Stimulated activated CD8-positive, alpha-beta memory T cell treated with anti-CD3 and anti-CD28 coated beads, Interleukin-15, amount 100 ng/mL, for 48 hours (primary cell): Measurements from ENCODE around the gene CDK2AP2.
"Not testable (repeated sequence)": the region's sequence is repeated elsewhere in the genome, so short reads cannot be mapped to it uniquely, and the experiment has no call there.

Source experiments
- DNase-seq, 2 donors: peaks; one replicate each; pipeline ENCODE4 v3.0.0-alpha.2; 2020; ENCODE audit warnings: low read depth in 2 of 2

The CDK2AP2 gene, protein sequence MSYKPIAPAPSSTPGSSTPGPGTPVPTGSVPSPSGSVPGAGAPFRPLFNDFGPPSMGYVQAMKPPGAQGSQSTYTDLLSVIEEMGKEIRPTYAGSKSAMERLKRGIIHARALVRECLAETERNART

DNA sequence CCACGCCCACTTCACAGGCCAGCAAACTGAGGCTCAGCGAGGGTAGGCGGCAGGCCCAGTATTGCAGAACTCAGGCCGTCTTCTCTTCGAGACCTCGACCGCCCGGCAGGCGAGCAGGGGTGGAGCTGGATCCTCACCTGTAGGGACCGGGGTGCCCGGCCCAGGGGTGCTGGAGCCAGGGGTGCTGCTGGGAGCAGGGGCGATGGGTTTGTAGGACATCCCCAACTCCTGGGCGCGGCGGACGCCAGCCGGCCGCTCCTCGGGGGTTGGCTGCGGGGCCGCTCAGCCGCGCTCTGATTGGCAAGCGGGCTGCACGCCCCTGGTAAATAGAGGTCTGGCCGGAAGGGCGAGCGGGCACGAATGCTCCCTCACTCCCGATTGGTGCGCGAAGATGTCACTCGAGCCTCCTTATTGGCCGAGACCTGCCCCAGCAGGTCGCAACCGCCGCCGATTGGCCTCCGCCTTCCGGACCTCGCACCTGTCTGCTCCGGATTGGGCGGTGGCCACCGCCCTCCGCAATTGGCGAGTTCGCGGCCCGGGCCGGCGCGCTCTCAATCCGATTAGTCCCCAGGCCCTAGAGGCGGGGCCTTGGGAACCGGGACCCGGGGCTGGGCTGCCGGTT is at the start of gene CDK2AP2:
Gene CDK2AP2, minus strand, starts transcription at position 299 of the 622 bp plus-strand sequence. Its CDS starts 80 bp downstream, at position 219.
- DNase-seq: peak; percentile 99

DNA sequence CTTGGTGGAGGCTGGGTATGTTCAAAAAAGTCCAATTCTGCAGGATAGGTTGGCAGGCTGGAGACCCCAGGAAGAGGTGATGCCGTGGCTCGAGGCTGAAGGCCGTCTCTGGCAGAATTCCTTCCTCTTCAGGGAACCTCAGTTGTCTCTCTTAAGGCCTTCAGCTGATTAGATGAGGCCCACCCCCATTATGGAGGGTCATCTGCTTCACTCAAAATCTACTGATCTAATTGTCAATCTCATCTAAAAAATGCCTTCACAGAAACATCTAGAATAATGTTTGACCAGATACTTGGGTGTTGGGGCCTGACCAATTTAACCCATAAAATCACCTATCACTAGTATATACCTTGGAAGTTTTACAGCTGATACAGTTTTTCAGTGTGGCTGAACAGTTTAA is 48.3 kb upstream of the CDK2AP2 start:
- no peak for DNase-seq

DNA sequence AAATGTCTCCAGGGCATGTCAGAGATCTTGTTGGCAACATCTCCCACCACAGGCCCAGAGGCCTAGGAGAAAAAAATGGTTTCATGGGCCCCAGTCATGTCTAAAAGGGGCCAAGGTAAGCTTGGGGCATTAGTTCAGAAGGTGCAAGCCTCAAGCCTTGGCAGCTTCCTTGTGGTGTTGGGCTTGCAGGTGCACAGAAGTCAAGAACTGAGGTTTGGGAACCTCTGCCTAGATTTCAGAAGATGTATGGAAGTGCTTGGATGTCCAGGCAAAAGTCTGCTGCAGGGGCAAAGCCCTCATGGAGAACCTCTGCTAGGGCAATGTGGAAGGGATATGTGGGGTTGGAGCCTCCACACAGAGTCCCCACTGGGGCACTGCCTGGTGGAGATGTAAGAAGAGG is 43.7 kb upstream of the CDK2AP2 start:
- not testable (repeated sequence) for DNase-seq

DNA sequence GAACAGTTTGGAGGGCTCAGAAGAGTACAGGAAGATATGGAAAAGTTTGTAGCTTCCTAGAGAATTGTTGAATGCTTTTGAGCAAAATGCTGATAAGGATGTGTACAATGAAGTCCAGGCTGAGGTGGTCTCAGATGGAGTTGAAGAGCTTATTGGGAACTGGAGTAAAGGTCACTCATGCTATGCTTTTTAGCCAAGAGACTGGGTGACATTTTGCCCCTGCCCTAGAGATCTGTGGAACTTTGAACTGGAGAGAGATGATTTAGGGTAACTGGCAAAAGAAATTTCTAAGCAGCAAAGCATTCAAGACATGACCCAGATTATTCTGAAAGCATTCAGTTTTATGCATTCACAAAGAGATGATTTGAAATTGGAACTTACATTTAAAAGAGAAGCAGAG is 43.2 kb upstream of the CDK2AP2 start:
- no peak for DNase-seq

DNA sequence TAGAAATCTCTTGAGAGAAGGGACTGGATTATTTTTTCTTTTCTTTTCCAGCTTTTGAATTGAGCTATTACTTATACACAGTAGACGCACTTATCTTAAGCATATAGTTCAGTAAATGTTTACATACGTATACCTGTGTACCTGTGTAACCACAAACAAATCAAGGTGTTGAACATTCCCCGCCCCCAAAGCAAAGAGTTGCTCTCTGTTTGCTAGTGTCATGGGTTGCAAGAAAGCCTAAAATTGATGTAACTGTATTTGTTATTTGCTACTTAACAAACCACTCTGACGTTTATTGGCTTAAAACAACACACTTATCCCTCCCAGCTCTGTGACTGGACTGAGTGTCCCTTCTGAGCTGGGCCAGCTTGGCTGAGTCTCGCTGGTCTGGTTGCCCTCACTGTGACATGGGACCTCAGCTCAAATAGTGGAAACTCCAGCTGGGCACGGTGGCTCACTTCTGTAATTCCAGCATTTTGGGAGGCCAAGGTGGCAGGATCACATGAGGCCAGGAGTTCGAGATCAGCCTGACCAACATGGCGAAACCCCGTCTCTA is 40.7 kb upstream of the CDK2AP2 start:
- DNase-seq: no peak

DNA sequence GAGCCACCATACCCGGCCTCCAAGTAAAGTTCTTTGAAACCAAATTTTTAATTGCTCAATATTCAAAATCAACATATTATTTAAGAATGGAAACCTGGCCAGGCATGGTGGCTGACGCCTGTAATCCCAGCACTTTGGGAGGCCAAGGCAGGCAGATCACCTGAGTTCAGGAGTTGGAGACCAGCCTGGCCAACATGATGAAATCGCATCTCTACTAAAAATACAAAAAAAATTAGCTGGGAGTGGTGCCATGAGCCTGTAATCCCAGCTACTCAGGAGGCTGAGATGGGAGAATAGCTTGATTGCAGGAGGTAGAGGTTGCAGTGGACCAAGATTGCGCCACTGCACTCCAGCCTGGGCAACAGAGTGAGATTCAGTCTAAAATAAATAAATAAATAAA is 40.1 kb upstream of the CDK2AP2 start:
- not testable (repeated sequence) for DNase-seq

DNA sequence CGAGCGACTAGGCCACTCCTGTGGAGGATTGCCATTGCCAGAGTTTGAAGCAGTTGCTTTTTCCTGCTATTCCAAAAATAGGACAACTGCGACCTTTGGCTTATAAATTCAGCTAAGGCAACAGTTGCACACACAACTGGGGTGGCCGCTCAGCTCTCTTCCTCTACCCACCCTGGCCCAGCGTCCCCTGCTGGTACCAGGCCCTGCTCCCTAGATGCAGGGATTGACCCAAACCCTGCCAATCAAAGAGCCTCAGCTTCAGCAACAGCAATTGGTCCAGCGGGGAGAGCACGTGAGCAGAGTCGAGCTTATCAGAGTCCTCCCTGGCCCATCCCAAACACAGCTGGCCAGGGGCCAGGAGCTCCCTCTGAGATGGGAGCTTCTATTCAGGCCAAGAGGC is 37.3 kb upstream of the CDK2AP2 start:
- DNase-seq: no peak

DNA sequence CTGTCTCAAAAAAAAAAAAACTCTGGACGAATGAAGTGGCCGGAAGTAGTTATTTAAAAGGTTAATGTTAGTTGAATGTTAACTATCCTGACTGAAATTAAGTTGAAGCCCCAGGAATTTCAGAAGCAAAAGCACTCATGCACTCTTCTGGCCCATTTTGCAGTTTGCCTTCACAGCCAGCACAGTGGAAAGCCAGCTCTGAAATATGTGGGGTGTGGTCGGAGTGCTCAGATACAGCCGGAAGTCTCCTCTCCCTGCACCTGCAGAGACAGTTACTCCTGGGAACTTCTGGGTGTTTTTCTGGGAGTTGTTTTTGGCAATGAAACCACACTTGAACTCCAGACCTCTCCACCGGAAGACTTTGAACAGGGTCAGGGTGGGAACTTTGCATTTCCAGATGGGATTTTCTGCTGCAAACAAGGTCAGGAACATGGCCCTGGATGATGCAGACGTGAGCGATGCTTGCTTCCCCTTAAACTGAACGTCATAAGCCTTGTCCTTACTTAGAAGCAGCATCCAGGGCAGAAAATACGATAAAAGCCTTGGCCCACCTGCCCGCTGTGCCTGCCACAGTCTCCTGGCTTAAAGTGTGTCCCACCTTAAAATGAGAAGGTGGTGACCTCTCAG is 36.8 kb upstream of the CDK2AP2 start:
- DNase-seq: no peak

DNA sequence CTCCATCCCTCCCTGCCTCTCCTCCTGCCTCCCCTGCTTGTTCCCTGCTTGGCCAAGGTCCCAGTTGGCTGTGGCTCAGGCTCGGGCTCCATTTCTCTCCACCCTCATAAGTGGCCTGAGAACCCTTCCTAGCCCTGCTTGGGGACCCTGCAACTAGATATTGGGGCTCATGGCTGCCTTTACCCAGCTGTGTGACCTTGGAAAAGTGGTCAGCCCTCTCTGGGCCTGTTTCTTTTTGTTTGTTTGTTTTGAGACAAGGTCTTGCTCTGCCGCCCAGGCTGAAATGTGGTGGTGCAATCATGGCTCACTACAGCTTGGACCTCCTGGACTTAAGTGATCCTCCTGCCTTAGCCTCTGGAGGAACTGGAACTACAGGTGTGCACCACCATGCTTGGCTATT is 35.6 kb upstream of the CDK2AP2 start:
- DNase-seq: no peak

DNA sequence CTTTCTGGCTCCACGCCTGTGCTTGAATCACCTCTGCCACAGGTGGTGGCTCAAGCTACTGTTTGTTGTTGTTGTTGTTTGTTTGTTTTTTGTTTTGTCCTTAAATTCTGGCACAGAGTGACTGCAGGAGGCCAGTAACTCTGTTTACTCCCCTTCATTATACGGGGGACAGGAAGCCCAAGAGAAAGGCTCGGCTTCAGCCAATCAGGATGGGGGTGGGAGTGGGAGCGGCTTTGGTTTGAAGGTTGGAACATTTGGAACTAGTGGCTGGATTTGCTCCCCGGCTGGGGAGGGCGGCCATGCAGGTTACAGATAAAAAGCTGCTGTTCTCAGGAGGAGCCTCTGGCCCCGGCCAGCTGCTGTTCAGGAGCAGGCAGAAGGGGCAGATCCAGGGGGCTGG is 35.0 kb upstream of the CDK2AP2 start:
- DNase-seq: no peak

DNA sequence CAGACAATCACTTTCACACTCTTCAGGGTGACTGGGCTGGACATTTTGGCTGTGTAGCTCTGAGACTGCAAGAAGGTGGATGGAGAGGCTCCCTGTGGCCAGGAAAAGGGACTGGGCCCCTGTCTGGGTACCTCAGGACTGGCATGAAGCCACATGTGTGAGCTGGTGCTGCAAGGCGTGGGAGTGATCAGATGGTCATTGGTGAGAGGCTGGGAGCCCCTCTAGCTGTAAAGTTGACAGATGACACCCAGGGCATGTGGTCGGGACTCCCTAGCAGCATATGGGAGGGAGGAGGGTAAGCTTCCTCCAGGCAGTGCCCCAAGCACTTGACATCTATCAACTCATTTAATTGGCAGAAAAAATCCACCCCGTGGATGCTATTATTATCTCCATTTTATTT is 34.2 kb upstream of the CDK2AP2 start:
- no peak for DNase-seq

DNA sequence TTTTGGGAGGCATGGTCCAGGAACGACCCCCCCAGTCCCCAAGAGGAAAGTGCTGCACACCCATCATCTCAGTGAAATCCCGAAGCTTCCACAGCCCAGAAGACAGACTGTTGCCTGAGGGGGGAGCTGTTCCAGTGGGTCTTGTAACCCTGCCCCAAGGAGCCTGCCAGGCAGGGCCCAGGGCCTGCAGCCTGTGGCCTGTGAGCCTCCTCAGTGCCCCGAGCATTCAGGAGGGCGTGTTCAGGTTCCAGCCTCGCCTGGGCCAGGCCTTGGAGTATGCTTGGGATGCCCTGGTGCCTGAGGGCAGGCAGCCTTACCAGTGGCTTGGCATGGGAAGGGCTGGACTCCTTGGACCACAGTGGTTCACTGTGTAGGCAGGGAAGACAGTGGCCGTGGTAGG is 33.2 kb upstream of the CDK2AP2 start:
- DNase-seq: no peak

DNA sequence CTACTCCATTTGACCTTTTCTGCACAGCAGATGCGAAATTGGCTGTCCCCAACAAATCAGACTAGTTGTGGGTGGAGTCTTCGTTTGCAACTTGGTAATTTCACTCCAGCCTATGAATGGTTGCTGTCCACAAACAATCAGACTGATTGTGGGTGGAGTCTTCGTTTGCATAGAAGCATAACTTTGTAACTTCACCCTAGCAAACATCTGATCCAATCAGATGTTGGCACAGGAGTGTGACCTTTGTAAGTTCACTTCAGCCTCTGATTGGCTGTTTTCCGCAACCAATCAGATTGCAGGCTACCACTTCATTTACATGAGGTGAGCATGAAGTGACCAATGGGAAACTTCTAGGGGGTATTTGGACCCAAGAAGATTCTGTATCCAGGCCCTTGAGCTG is 31.6 kb upstream of the CDK2AP2 start:
- DNase-seq: no peak

DNA sequence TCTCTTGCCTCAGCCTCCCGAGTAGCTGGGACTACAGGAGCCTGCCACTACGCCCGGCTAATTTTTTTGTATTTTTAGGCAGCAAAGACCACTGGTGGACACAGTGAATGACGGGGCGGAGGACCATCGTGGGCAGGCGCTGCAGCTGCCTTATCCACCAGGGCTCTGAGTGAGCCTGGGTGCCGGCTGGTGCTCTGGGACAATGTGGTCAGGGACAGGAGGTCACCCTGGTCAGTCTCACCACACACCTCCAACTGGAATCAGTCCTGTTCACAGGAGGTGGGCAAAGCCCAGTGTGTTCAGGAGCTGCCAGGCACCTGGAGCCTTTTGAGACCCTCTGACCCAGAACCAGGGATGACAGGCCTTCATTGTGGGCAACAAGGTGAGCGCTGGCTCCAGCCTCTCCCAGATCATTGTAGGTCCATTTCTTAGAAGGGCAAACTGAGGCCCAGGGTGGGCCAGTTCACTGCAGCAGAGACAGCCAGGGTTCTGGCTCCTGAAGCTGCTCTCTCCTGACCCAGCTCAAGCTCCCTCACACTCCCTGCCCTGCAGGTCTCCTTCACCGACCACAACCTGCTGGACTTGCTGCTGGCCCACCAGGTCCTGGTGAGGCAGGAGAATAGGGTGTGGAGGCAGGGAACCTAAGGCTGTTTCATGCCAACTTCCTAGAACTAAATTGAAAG is 31.0 kb upstream of the CDK2AP2 start:
- no peak for DNase-seq

DNA sequence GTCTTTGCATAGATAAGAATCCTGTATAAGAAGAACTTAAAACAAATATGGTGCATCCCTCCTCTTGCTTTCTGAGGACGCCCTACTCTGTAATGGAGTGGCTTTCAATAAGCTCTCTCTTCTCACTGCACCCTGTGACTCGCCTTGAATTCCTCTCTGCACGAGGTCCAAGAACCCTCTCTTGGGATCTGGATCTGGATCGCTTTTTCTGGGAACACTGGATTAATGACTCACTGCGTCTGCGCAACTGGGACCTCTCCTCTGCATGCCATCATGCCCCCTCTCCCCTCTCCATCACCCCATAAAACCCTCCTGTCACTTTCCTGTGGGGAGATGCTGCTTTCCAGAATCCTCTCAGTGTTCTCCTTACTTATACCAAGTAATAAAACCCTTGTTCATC is 30.3 kb upstream of the CDK2AP2 start:
- DNase-seq: no peak

DNA sequence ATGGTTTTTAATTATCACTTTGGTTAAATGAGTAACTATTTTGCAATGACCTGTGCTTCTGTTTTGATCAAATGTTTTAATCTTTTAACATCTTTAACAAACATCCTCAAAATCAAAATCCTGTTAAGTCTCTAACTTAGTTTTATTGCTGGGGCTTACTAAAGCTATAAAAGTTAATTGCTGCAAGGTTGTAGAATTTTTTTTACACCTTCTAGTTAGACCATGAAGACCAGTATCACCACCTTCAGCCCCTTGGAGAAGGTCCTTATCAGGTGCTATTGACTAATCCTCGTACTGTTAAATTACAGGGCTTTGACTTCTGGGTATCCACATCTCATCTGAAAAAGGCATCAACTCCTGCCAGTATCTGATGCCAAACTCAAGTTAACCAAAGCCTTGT is 27.6 kb upstream of the CDK2AP2 start:
- DNase-seq: no peak

DNA sequence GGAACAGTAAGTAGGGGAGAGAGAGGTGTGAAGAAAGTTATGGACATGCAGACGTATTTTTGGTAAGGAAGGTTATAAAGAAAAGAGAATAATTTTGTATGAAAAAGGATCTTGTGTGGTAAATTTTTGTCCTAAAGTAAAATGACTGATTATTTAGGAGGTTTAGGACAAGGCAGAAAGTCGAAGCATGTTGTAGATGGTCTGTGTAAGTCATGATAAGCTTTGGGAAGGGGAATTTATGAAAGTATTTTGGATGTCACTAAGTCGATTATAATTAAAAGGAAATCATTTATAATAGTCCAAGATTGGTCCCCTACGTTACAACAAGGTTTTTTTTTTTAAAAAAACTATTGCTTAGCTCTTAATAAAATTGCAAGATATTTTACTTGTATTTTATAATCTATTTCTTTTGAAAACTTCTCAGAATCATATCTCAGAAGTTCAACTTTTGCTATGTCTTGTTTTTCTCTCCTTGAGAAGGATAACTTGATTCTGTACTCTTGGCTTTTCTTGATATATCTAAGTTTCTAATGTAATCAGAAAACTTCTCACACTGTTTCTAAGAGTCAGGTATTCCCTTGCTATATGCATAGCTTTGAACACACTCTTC is 26.2 kb upstream of the CDK2AP2 start:
- DNase-seq: no peak

DNA sequence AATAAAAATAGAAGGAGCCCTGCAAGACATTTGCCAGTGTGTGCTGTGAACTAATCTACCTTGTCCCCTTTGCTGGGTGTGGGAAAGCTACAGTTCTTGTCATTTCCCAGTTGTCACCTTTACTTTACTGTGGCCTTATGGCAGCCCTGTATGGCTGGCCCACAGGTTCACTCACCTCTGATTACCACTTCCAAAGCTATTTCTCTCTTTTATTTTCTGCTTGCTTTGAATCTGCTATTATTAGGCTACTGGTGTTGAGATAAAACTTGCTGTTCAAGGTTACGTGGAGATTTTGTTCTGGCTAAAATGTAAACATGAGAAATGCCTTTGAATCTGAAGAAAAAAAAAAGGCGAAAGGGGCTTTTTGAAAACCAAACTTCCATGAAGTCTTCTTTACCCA is 24.9 kb upstream of the CDK2AP2 start:
- no peak for DNase-seq

DNA sequence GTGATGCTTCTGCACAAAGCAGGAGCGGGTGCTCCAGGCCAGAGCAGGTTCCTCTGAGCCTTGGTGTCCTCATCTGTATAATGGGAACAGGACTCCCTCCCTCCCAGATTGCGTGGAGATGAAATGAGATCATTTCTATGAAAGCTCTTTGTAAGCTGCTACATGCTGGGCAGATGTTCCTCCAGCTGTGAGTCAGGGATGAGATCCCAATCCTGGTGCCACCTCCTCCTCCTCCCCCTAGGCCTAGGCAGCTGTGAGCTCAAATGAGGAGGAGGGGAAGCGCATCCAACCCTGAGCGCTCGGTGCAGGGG is 22.3 kb upstream of the CDK2AP2 start:
- DNase-seq: no peak

DNA sequence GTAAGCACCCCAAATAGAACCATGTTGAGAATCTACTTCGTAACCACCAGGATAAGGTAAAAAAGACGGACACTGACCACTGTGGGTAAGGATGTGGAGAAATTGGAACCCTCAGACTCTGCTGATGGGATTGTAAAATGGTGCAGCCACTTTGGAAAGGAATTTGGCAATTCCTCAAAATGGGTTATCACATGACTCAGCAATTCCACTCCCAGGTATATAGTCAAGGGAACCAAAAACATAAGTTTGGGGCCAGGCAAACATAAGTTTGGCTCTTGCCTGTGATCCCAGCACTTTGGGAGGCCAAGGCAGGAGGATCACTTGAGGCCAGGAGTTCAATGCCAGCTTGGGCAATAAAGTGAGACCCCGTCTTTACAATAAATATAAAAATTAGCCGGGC is 20.4 kb upstream of the CDK2AP2 start:
- DNase-seq: no peak

DNA sequence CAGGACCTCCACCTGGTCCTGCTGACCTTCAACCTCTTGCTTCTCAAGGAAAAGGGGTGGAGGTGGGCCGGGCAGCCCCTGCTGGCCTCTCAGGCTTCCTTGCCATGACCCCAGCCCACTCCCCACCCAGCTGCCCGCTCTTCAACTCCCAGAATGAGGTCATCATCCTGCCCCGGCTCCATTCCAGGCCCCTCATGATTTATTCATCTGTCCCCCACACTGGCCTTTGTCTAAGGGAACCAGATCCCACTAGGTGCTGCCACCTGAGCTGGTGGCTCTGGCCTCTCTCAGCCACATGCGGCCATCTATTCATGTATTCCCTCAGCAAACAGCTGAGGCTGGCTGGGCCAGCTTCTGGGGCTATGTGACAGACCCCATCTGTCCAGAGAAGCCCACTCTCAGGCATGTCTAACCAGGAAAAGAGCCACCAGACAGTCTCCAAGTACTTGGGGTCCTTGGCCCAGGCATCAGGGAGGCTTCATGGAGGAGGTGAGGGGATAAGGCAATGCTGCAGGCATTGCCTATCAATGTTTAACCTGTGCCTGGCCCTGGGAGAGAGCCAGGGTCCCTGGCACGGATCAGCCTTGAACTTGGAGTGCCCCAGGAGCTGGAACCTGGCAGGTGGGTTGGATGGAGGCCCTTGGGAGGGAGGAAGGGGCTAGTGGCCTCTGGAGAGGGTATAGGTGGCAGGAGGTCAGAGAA is 17.5 kb upstream of the CDK2AP2 start:
- DNase-seq: no peak

DNA sequence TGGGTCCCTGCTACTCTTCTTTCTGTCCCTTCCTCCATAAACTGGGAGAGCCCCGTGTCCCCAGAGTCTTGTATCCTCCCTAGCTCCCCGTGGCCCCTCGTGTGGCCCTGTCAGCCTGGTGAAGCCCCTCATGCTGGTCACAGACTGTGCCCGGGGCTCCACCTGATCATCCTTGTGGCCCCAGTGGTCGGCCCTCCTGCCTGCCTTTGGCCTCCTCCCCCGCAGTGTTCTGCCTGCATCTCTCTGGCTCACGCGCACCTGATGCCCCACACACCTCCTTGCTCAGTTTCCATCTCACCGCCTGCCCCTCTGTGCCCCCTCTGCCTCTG is 16.5 kb upstream of the CDK2AP2 start:
- DNase-seq: no peak
